Activated CD4-positive, alpha-beta T cell treated with anti-CD3 and anti-CD28 coated beads, Interleukin-2, Interleukin-4, amounts not matched to agents 100 ng/mL and 50 ng/mL, durations not matched to agents 16 hours and 8 hours (primary cell): ENCODE measurements around the gene WDR5B.

Source experiments
- DNase-seq: peaks from one replicate; pipeline ENCODE4 v3.0.0-alpha.2; 2020; ENCODE audit warnings: low spot score

The WDR5B gene

GRCh38 chr3:122409446-122409845, 6.4 kb downstream of the WDR5B start:
- no peak for DNase-seq

GRCh38 chr3:122407946-122408345, 7.9 kb downstream of the WDR5B start:
- DNase-seq = no peak

- no peak for DNase-seq
These were observed 9.7 kb downstream of the WDR5B start for GRCh38 chr3:122406198-122406597.

GRCh38 chr3:122405015-122405414, 10.8 kb downstream of the WDR5B start:
- DNase-seq = no peak

- DNase-seq = no peak
These were observed 12.4 kb downstream of the WDR5B start for GRCh38 chr3:122403489-122403888.

- no peak for DNase-seq
These were observed 16.9 kb downstream of the WDR5B start for GRCh38 chr3:122398920-122399319.

- DNase-seq = no peak
These were observed 18.7 kb downstream of the WDR5B start for GRCh38 chr3:122397201-122397600.

GRCh38 chr3:122396511-122396910, 19.4 kb downstream of the WDR5B start:
- DNase-seq = no peak

- no peak for DNase-seq
These were observed 20.3 kb downstream of the WDR5B start for GRCh38 chr3:122395582-122395981.

- DNase-seq = no peak
These were observed 21.7 kb downstream of the WDR5B start for GRCh38 chr3:122394173-122394572.

- DNase-seq = peak; percentile 61
These were observed 22.7 kb downstream of the WDR5B start for GRCh38 chr3:122392868-122393844.

- no peak for DNase-seq
These were observed 24.0 kb downstream of the WDR5B start for GRCh38 chr3:122391681-122392446.

GRCh38 chr3:122390665-122391064, 25.2 kb downstream of the WDR5B start:
- DNase-seq = no peak

- no peak for DNase-seq
These were observed 26.0 kb downstream of the WDR5B start for GRCh38 chr3:122389892-122390291.

- no peak for DNase-seq
These were observed 26.7 kb downstream of the WDR5B start for GRCh38 chr3:122389197-122389596.

GRCh38 chr3:122387709-122388108, 28.2 kb downstream of the WDR5B start:
- no peak for DNase-seq

- peak; percentile 95 for DNase-seq
These were observed 31.8 kb downstream of the WDR5B start, which contains the start of gene FAM162A for GRCh38 chr3:122383771-122384697. Gene FAM162A, plus strand, starts transcription at chr3:122384182. Its CDS starts 84 bp downstream, at chr3:122384266.

GRCh38 chr3:122382888-122383666, 32.8 kb downstream of the WDR5B start, which contains the start of gene MIX23:
Gene MIX23, minus strand, starts transcription at chr3:122383231. Its CDS starts 7 bp downstream, at chr3:122383224.
- peak; percentile 91 for DNase-seq

- no peak for DNase-seq
These were observed 37.9 kb downstream of the WDR5B start for GRCh38 chr3:122377975-122378374.

GRCh38 chr3:122374034-122374433, 41.8 kb downstream of the WDR5B start:
- no peak for DNase-seq

- DNase-seq = no peak
These were observed 49.5 kb downstream of the WDR5B start for GRCh38 chr3:122366379-122366749.
